ENCODE data around the gene THTPA.

DNA sequence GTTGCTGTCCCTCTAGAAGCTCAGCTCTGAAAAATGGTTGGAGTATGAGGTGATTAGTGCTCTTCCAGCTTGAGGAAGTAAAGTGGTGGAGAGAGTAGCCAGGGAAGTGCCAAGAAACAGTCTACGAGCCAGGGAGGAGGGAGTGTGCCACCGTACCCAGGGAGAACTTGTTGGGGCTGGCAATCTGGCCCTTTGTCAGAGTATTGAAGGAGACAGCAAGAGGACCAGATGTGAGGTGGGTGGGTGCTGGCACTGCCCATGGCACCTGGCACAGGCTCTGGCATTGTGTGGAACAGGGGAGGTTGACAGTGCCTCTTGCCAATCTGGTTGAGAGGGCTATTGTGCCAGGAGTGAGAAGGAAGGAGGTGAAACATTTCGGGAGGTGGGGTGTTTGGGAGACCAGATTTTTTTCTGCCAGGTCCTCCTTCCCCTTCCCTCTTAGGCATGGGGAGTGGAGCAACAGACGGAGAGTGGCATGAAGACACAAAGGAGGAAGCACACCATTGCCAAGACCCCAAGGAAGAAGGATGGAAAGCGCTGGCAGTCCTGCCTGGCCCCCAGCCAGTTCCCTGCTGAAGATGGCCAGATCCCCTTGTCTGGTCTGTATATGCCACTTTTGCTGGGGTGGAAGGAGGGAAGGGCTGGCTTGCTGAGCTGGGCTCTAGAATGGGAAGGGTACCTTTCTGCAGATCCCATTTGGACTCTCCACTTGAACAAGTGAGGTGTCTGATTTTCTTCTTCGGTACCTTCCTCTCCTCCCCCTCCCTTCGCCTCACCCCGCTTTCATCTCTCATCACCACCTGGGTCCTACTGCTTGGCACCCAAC, 42.0 kb upstream of the THTPA start:
- TF ChIP-seq, protein P1, sequence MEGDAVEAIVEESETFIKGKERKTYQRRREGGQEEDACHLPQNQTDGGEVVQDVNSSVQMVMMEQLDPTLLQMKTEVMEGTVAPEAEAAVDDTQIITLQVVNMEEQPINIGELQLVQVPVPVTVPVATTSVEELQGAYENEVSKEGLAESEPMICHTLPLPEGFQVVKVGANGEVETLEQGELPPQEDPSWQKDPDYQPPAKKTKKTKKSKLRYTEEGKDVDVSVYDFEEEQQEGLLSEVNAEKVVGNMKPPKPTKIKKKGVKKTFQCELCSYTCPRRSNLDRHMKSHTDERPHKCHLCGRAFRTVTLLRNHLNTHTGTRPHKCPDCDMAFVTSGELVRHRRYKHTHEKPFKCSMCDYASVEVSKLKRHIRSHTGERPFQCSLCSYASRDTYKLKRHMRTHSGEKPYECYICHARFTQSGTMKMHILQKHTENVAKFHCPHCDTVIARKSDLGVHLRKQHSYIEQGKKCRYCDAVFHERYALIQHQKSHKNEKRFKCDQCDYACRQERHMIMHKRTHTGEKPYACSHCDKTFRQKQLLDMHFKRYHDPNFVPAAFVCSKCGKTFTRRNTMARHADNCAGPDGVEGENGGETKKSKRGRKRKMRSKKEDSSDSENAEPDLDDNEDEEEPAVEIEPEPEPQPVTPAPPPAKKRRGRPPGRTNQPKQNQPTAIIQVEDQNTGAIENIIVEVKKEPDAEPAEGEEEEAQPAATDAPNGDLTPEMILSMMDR (IDR thresholded peaks at IDR 0.05): no peak
- TF ChIP-seq POLR2A (IDR thresholded peaks at IDR 0.05): no peak
- peak in 2 of 4 donors; percentile 52 to 53 for TF ChIP-seq POLR2AphosphoS5 (IDR thresholded peaks at IDR 0.05)
